ENCODE results near the gene PDIA6.
"Not testable (repeated sequence)": the region's sequence is repeated elsewhere in the genome, so short reads cannot be mapped to it uniquely, and the experiment has no call there.

The PDIA6 gene

GRCh38 chr2:10806543-10806942 is 6.0 kb downstream of the PDIA6 start:
- no peak for DNase-seq

- not testable (repeated sequence) for DNase-seq
Measured at GRCh38 chr2:10805990-10806389, 6.6 kb downstream of the PDIA6 start.

- DNase-seq = no peak
Measured at GRCh38 chr2:10802657-10803056, 9.9 kb downstream of the PDIA6 start.

GRCh38 chr2:10800163-10800562 is 12.4 kb downstream of the PDIA6 start:
- DNase-seq = no peak

- DNase-seq = no peak
Measured at GRCh38 chr2:10798783-10799182, 13.8 kb downstream of the PDIA6 start.

GRCh38 chr2:10796703-10797102 is 15.9 kb downstream of the PDIA6 start:
- no peak for DNase-seq

GRCh38 chr2:10795508-10796046 is 17.0 kb downstream of the PDIA6 start:
- DNase-seq = no peak

GRCh38 chr2:10794876-10795275 is 17.7 kb downstream of the PDIA6 start:
- DNase-seq = no peak

- DNase-seq = no peak
Measured at GRCh38 chr2:10793816-10794215, 18.8 kb downstream of the PDIA6 start.

GRCh38 chr2:10792660-10793400 is 19.8 kb downstream of the PDIA6 start:
- DNase-seq = no peak

GRCh38 chr2:10792001-10792634 is 20.5 kb downstream of the PDIA6 start:
- no peak for DNase-seq

GRCh38 chr2:10790228-10790973 is 22.2 kb downstream of the PDIA6 start:
- peak in 1 of 2 experiments; percentile 13 for DNase-seq

- no peak for DNase-seq
Measured at GRCh38 chr2:10788855-10789254, 23.7 kb downstream of the PDIA6 start.

GRCh38 chr2:10787176-10787968 is 25.2 kb downstream of the PDIA6 start:
- peak; percentile 19 to 28 for DNase-seq

GRCh38 chr2:10786240-10786982 is 26.2 kb downstream of the PDIA6 start:
- no peak for DNase-seq

- no peak for DNase-seq
Measured at GRCh38 chr2:10785260-10785659, 27.3 kb downstream of the PDIA6 start.

GRCh38 chr2:10784719-10785118 is 27.9 kb downstream of the PDIA6 start:
- no peak for DNase-seq

- DNase-seq = no peak
Measured at GRCh38 chr2:10783421-10783820, 29.2 kb downstream of the PDIA6 start.

GRCh38 chr2:10781746-10782145 is 30.8 kb downstream of the PDIA6 start:
- no peak for DNase-seq

- DNase-seq = not testable (repeated sequence)
Measured at GRCh38 chr2:10780821-10781220, 31.8 kb downstream of the PDIA6 start.

- no peak for DNase-seq
Measured at GRCh38 chr2:10780491-10780820, 32.1 kb downstream of the PDIA6 start.
